ENCODE data around the gene ACSF3.
A peak's percentile ranks its signal among the peaks of the same experiment; 100 is the strongest.
"Not testable (repeated sequence)": the region's sequence is repeated elsewhere in the genome, so short reads cannot be mapped to it uniquely, and the experiment has no call there.

ACSF3 gene

GRCh38 chr16:89150090-89150835, 56.6 kb downstream of the ACSF3 start:
- DNase-seq, result no peak

DNA sequence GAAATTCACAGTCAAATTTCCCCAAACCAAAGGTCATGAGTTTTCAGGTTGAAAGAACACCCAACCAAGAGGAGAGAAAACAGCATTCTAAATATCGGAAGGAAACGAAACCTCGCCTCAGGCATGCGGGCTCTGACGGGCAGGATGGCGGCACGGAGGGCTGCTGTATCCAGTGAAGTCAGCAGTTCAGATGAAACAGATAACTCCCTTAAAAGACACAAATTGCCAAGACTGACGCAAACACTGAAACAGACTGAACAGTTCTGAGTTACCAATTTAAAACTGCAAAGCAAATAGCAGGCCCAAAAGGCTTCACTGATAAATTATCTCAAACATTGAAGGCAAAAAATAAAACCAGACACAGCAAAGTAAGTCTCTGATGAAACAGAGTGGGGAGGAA, 57.3 kb downstream of the ACSF3 start:
- no peak for DNase-seq

DNA sequence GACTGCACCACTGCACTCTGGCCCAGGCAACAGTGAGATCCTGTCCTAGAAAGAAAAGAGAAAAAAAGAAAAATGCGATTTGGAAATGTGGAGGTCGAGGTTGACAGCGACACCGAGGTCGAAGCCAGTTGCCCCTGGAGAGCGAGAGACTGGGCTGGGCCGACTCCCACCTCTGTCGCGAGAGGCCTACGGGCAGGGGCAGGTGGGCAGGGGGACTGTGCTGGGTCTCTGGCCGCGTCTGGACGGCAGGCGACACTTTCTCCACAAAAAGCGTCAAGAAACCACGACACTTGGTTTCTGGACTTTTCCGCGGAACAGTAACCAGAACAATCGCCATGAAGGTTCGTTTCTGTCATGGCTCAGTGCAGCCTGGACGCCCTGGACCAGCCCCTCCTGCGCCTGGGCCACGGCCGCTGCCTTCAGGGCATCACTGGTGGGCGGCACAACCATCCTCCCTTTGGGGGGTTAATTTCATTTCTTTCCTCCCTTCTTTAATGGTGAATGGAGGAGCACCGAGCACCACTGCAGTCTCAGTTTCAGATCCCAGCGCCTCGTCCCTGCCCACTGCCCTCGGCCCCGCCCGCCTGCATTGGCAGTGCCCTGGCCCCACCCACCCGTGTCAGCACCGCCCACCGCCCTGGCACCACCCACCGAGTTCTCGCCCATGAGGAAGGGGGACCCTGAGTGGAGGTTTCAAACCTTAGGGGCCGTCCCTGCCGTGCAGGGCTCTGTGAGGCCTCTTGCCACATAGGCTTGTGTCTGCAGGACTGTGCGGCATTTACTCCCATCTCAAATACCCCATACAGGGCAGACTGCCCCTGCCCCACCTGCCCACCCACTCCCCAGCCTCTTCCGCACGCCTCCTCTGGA, 59.4 kb downstream of the ACSF3 start:
- no peak for DNase-seq

GRCh38 chr16:89153848-89154271, 60.2 kb downstream of the ACSF3 start:
- no peak for DNase-seq

DNA sequence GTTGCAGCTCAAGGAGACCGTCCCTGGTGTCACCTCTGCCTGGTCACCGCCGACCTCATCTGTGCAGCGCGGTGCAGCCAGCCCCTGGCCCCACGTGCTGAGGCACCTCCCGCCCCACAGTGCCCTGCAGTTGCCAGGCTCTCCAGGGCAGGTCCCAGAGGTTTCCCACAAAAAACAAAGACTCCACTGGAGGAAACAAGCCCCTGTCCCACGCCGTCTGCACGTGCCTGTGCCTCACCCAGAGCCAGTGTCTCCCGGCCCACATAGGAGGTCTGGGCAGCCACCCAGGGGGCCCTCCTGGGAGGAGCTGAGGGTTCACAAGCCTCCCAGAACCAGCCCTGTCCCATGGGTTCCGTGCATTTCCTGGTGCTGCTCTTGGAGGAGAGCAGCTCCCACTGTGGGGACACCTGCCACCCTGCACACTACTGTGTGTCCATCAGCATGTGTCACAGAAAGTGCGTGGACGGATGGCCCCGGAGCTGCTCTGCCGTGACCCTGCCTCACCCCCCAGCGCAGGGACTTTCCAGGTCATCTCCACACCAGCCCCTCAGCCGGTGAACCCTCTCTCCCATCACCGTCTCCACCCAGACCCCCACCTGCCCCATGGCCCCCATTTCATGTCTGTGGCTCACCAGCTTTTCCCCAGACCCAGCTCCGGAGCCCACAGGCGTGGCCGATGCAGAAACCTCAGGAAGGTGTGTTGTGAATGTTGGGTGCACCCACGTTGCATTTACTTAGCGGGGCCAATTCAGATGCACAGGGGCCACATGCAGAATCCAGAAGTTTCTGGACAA, 60.9 kb downstream of the ACSF3 start:
- DNase-seq, result no peak

DNA sequence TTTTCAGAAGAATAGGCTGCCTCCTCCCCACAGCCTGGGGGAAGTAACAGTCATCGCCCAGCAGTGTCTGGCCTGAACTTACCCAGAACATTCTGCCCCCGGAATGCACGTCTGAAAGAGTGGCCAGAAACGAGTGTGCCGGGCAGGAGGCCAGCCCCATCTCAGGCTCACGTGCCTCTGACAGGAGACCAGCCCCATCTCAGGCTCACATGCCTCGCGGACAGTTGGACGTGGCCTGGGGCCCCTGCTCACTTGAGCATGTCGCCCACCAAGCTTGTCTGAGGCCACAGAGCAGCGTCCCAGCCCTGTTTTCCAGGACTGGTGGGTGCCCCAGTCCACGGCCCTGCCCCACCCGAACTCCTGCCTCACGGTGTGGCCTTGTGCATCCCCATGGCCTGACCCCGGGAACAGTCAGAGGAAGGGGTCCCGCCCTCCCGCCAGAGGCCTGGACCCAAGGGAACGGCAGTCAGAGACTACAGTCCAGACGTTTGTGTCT, 61.6 kb downstream of the ACSF3 start:
- DNase-seq, result peak; percentile 5

DNA sequence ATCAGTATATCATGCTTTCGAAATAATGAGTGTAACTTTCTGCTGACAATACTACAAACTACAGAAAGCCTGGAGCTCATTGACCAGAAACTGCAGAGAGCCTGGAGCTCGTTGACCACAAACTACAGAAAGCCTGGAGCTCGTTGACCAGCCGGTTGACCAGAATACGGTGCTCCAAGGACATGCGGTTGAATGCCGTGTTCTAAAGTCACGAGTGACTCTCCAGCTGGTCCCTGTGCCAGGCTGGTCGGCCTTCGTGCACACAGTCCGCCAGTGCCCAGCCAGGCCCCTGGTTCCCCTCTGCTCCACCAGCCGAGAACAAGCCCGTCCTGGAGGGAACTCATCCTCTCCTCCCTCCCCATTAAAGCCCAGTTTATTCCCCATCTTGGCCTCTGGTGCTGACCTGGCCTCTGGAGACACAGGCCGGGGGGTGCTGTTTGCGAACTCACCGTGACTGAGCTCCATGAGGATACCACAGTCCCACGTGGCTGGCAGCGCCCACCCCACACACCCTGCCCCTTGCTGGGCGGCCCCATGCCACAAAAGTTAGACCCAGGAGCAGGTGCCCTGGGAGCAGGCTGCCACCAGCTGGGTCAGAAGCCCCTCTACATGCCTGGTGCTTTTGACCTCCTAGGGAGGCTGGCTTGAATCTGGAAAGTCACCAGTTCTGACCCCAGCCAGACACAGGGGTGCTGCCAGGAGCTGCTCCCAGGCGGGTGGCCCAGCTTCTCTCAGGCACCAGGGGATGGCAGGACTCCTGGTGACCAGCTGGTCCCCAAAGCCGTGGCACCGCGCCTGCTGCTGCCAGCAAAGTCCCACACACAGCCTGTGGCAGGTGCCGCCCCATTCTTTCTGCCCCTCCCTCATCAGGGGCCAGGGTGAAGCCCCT, 62.4 kb downstream of the ACSF3 start:
- DNase-seq, result no peak

DNA sequence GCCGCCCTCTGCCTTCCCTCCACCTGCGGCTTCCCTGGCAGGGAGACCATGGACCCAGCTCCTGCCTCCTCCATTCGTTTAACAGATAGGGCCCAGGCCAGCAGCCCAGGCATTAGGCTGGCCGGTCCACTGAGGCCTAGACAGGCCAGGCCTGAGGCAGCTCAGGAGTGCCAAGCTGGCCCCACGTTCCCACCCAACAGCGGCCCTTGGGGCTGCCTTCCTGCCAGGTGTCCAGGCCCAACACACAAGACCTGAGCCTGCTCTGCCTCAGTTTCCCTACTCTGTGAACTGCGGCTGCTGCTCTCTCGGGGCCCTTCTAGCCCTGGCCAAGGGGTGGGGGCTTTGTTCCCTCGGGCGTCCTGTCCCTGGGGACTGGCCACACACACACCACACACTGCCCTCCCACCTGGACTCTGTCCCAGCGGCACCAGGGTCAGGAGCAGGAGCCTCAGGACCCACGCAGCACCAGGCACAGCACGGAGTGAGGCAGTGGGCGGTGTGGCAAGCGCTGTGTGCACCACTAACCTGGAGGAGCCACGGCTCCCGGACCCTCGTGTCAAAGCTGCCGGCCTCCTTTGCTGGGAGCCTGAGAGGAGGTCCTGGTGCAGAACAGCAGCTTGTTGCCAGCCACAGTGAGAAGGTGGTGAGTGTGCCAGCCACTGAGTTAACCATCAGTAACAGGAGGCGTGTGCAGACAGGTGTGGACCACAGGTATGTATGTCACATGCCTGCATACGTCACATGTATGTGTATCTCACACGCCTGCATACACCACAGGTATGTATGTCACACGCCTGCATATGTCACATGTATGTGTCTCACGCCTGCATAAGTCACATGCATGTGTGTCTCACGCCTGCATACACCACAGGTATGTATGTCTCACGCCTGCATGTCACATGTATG, 63.3 kb downstream of the ACSF3 start:
- DNase-seq, result no peak

GRCh38 chr16:89157778-89158177, 64.1 kb downstream of the ACSF3 start:
- DNase-seq, result no peak

- no peak for DNase-seq
Observed at GRCh38 chr16:89159066-89159849, 65.6 kb downstream of the ACSF3 start.

- DNase-seq, result no peak
Observed at GRCh38 chr16:89159850-89160354, 66.2 kb downstream of the ACSF3 start.

- DNase-seq, result no peak
Observed at GRCh38 chr16:89160977-89161701, 67.5 kb downstream of the ACSF3 start.

DNA sequence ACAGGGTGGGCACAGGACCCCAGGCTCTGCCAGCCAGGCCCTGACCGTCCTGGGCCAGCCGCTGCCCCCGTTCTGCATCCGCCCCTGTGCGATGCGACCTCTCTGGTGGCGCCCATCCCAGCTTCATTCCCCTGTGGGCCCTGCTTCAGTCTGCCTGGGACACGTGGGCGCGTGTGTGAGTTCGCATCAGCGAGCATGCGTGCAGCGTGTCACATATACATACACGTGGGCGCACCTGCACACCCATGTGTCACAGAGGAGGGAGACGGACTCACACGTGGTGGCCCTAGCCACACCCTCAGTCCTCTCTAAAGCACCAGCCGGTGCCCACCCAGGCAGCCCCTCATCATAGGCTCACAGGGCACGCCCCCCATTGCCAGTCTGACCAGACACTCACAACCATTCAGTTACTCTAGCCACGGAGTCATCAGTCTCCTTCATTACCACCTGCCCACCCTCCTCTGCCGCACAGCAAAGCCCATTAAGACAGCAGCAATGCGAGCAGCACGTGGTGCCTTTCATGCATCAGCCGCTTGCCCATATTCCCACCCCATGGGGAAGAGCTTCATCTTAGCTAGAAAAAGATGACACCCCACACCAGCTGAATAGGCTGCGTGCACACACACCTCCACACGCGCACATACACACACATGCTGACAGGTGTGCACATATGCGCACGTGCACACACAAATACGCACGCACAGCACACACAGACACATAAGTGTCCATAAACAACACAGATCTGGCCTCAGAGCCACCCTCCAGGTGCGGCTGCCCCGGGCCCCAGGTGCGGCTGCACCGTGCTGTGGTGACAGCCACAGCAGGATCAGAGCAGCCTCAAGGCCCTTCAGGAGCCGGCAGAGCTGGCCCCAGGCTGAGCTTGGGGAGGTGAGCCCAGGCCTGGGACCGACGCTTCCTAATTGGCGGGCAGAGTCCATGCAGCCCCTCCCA, 68.4 kb downstream of the ACSF3 start:
- no peak for DNase-seq

- no peak for DNase-seq
Observed at GRCh38 chr16:89163297-89163696, 69.6 kb downstream of the ACSF3 start.

DNA sequence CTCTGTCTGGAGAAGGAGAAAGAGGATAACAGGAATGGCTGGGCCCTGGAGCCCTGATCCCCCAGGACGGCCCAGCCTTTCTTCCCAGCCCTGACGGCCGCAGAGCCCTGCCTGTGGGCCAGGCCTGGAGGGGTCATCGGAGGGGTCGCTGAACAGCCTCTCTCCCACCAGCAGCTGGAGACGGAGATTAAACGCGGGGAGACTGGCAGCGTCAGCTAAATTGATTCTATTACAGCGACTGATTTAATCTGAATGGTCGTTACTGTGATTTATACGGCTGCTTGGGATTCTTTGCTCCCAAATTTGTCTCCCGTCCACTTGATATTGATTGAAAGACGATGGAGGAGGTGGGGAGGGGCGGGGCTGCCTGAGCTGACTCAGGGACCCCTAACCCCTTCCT, 70.8 kb downstream of the ACSF3 start:
- DNase-seq, result no peak

DNA sequence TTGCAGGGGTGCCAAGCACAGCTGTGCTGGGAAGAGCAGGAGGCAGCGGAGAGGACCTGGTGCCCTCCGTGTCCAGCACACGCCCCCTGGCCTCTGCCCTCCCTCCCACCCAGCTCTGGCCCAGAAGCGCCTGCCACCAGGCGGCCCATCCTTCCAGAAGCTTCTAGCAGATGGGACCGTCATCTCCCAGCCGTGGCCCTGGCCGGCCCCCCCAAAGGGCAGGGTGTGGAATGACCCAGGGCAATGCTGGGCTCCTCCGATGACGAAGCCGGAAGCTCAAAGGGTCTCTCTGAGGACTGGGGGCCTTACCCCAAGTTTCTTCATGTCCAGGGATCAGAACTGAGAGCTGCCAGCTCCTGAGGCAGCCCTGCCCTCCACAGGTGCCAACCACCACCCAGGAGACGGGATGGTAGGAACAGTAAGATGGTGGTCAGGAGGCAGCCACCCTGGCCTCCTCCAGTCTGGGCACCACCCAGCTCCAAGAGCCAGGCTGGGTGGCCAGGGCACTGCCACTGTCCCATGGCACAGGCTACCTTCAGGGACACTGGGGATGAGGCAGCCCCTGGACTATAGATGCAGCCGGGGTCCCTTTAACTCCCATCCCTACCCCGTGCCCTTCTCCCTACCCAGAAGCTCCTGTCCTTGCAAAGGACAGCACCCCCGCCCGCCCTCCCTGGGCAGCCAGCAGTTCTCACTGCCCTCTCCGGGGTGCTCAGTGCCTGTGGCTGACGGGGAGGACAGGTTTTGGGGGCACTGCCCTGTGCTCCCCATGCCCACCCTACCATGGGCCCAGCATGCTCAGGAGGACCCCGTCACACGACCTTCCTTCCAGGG, 71.4 kb downstream of the ACSF3 start:
- DNase-seq, result no peak

GRCh38 chr16:89165681-89165979, 72.0 kb downstream of the ACSF3 start:
- not testable (repeated sequence) for DNase-seq

Data from amniotic stem cell (primary cell).